Left ventricle myocardium inferior (tissue), 1 donor: Measurements from ENCODE around the gene TRIM58. TPM values are rescaled to one million over a fixed set of nuclear protein-coding genes. Genes with fewer than 3 reads are reported as not detected.

Source experiments
- DNase-seq: peaks from one replicate; pipeline ENCODE4 v3.0.0-alpha.2; 2020
- H3K27ac ChIP-seq: fragments of 200-600 bp; replicated peaks from 2 replicates; pipeline ENCODE4 v1.8.0; 2021
- H3K27me3 ChIP-seq: fragments of 200-600 bp; 2 replicates; pipeline ENCODE4 v1.8.0; 2021; ENCODE audit warnings: low read depth
- H3K36me3 ChIP-seq: fragments of 200-600 bp; 2 replicates; pipeline ENCODE4 v1.8.0; 2021
- H3K4me1 ChIP-seq: fragments of 200-600 bp; 2 replicates; pipeline ENCODE4 v1.8.0; 2021
- H3K4me3 ChIP-seq: fragments of 200-600 bp; 2 replicates; pipeline ENCODE4 v1.8.0; 2021; ENCODE audit warnings: mild to moderate bottlenecking, moderate library complexity
- H3K9me3 ChIP-seq: fragments of 200-600 bp; replicated peaks from 2 replicates; pipeline ENCODE4 v1.8.0; 2021
- intact Hi-C: fragments of 100-400 bp; cut with micrococcal nuclease; formaldehyde crosslinking; loops from one replicate; pipeline ENCODE4 v1.11.0; 2022
- long read RNA-seq: library from polyadenylated mRNA; unstranded; transcript quantifications from one replicate; pipeline ENCODE4 v2.0.0, GENCODE V29; 2021
- total RNA-seq: library from RNA; stranded (reverse); fragmentation: NEBNext Ultra II Directional; extraction: Animal tissue kit (Norgen Biotek cat#: 25700); gene quantifications from one replicate; pipeline ENCODE4 v1.2.1, GENCODE V29; 2021
- TF ChIP-seq, protein P1 (sequence below): fragments of 200-600 bp; IDR thresholded peaks from 2 replicates; pipeline ENCODE4 v1.8.0; 2021; ENCODE audit warnings: antibody characterized with exemption, mild to moderate bottlenecking, borderline replicate concordance
- donor health status: DM: no; HTN: yes; CAD: no; lungs with severe emphysema.

Gene TRIM58, protein sequence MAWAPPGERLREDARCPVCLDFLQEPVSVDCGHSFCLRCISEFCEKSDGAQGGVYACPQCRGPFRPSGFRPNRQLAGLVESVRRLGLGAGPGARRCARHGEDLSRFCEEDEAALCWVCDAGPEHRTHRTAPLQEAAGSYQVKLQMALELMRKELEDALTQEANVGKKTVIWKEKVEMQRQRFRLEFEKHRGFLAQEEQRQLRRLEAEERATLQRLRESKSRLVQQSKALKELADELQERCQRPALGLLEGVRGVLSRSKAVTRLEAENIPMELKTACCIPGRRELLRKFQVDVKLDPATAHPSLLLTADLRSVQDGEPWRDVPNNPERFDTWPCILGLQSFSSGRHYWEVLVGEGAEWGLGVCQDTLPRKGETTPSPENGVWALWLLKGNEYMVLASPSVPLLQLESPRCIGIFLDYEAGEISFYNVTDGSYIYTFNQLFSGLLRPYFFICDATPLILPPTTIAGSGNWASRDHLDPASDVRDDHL
- 0.16 TPM for total RNA-seq
- long read RNA-seq: 0 reads

GRCh38 chr1:247857069-247857984, at the start of gene TRIM58:
Gene TRIM58, plus strand, starts transcription at chr1:247857187. Its CDS starts 60 bp downstream, at chr1:247857247.
- TF ChIP-seq, protein P1, sequence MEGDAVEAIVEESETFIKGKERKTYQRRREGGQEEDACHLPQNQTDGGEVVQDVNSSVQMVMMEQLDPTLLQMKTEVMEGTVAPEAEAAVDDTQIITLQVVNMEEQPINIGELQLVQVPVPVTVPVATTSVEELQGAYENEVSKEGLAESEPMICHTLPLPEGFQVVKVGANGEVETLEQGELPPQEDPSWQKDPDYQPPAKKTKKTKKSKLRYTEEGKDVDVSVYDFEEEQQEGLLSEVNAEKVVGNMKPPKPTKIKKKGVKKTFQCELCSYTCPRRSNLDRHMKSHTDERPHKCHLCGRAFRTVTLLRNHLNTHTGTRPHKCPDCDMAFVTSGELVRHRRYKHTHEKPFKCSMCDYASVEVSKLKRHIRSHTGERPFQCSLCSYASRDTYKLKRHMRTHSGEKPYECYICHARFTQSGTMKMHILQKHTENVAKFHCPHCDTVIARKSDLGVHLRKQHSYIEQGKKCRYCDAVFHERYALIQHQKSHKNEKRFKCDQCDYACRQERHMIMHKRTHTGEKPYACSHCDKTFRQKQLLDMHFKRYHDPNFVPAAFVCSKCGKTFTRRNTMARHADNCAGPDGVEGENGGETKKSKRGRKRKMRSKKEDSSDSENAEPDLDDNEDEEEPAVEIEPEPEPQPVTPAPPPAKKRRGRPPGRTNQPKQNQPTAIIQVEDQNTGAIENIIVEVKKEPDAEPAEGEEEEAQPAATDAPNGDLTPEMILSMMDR: no peak
- Histone ChIP-seq H3K4me1 (peaks cover 10% of the 10 kb centered on the region), H3K36me3 (no peaks in the 10 kb centered on the region), H3K27ac (no peak within 1 kb of the TSS), H3K4me3 (peak within 1 kb of the TSS; percentile 54), H3K9me3 (no peaks in the 10 kb centered on the region), H3K27me3 (peaks cover 73% of the 10 kb centered on the region)
- no peak for DNase-seq
- intact Hi-C loops: no loop called here

- H3K27ac ChIP-seq: no peak overlapping the region
- DNase-seq: no peak
- H3K4me1 ChIP-seq: no peaks in the 10 kb centered on the region
- no peaks in the 10 kb centered on the region for H3K36me3 ChIP-seq
- H3K4me3 ChIP-seq: no peak overlapping the region
- TF ChIP-seq, protein P1: no peak
- H3K9me3 ChIP-seq: peaks cover 13% of the 10 kb centered on the region
- intact Hi-C loops: no loop called here
- no peaks in the 10 kb centered on the region for H3K27me3 ChIP-seq
Observed at GRCh38 chr1:247812637-247813036, 44.4 kb upstream of the TRIM58 start.

- intact Hi-C loops: no loop called here
- H3K4me3 ChIP-seq: no peak overlapping the region
- TF ChIP-seq, protein P1: no peak
Observed at GRCh38 chr1:247822060-247822459, 34.9 kb upstream of the TRIM58 start.

GRCh38 chr1:247824023-247824422, 33.0 kb upstream of the TRIM58 start, which contains the start of gene OR14A16:
Gene OR14A16, minus strand, starts transcription at chr1:247824119. Its CDS starts 8,390 bp downstream, at chr1:247815729.
- Histone ChIP-seq H3K4me3 (no peak within 1 kb of the TSS), H3K36me3 (no peaks in the 10 kb centered on the region), H3K4me1 (no peaks in the 10 kb centered on the region), H3K27ac (no peak within 1 kb of the TSS), H3K9me3 (no peaks in the 10 kb centered on the region), H3K27me3 (no peaks in the 10 kb centered on the region)
- TF ChIP-seq, protein P1: no peak
- intact Hi-C loops: no loop called here
- no peak for DNase-seq

More at GRCh38 chr1:247822060-247822459, 34.9 kb upstream of the TRIM58 start:
- Histone ChIP-seq H3K27ac (no peak overlapping the region), H3K27me3 (no peaks in the 10 kb centered on the region), H3K36me3 (no peaks in the 10 kb centered on the region), H3K9me3 (no peaks in the 10 kb centered on the region), H3K4me1 (no peaks in the 10 kb centered on the region)
- no peak for DNase-seq

DNA sequence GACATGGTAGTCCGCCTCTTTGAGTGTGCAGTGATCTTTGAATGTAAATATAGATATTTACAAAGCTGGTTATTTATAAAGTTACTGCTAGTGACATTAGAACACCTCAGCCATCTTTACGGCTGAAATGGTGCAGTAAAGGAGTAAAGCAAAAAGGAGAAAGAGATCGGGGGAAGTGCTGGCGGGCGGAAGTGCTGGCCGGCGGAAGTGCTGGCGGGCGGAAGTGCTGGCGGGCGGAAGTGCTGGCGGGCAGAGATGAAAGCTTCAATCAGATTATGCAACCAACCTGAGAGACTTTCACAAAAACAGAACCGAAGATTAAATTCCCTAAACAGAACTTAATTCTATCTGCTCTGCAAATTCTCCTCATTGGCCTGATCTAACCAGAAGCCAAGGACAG, 31.6 kb upstream of the TRIM58 start:
- intact Hi-C loops: no loop called here
- TF ChIP-seq, protein P1: no peak
- Histone ChIP-seq H3K27ac (no peak overlapping the region), H3K4me1 (no peaks in the 10 kb centered on the region), H3K36me3 (no peaks in the 10 kb centered on the region), H3K4me3 (no peak overlapping the region), H3K27me3 (no peaks in the 10 kb centered on the region), H3K9me3 (no peaks in the 10 kb centered on the region)
- DNase-seq: no peak
